NCI-H146 treated with DMSO at 0.1 percent for 48 hours (cell line): ENCODE data around the gene EFNA2.

Experiments used
- DNase-seq: peaks from one replicate; lab custom pipeline; 2025; ENCODE audit not compliant: unreplicated experiment; lab: John Stamatoyannopoulos, UW

The EFNA2 gene

DNA sequence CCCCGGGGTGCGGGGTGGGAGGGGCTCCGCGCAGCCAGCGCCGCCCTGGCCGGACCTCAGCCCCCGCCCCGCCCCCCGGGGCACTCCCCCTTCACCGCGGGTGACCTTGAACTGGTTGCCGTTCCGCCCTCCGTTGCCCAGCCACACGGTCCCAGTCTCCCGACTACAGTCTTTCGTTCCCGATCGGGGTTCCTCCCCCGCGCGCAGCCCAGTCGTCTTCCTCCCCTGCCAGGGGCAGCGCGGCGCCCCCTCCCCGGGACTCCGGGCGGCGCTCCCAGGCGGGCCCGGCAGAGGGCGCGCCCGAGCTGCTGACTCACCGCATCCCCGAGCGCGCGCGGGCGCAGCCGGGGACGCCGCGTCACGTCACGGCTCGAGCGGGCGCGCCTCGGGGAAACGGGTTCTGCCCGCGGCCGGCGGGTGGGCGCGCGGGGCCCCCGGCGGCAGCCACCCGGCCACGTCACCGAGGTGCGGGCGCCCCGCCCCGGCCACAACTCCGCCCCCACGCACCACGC lies 36.8 kb upstream of the EFNA2 start:
- DNase-seq = peak; percentile 43

DNA sequence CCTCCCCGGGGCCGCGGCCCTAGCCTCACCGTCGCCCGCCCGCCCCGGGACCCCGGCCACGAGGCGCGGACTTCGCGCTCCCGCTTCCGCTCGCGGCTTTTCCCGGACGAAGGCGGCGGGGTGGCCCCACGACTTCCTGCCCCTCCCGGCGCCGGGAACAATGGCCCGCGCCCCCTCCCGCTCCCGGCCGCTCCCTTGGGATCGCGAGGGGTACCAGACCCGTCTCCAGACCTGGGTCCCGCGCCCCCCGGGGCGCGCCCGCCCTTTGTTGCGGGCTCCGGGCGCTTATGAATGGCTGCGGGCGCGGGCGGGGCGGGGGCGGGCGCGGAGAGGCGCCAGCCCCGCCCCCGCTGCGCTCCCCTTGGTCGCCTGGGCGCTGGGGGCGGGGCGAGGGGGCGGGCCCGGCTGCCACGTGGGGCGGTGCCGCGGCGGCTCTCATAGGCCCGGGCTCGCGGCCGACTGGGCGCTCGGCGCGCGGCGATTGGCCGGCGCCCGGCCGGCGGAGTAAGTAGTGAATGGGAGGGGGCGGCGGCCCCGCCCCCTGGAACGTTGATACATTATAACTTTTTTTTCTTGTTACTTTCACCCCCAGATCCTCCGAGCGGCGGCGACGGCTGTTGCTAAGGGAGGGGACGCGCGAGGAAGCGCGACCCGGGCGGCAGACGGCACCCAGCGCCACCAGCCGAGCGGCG lies 36.2 kb upstream of the EFNA2 start:
- peak; percentile 65 for DNase-seq

DNA sequence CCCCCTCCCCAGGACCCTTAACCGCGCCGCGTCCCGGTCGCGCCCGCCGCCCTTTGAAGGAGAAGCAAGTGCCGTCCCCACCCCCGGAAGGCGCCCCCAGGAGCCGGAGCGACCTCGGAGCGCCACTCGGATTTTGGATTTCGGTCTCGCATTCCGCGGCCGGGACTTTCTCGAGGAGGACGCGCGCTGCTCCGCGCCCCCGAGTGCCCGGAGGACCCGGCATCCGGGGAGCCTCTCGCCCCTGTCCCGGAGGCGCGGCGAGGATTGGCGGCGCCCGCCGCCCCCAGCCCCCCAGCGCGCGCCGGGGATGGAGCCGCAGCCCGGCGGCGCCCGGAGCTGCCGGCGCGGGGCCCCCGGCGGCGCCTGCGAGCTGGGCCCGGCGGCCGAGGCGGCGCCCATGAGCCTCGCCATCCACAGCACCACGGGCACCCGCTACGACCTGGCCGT lies 35.7 kb upstream of the EFNA2 start:
- no peak for DNase-seq

DNA sequence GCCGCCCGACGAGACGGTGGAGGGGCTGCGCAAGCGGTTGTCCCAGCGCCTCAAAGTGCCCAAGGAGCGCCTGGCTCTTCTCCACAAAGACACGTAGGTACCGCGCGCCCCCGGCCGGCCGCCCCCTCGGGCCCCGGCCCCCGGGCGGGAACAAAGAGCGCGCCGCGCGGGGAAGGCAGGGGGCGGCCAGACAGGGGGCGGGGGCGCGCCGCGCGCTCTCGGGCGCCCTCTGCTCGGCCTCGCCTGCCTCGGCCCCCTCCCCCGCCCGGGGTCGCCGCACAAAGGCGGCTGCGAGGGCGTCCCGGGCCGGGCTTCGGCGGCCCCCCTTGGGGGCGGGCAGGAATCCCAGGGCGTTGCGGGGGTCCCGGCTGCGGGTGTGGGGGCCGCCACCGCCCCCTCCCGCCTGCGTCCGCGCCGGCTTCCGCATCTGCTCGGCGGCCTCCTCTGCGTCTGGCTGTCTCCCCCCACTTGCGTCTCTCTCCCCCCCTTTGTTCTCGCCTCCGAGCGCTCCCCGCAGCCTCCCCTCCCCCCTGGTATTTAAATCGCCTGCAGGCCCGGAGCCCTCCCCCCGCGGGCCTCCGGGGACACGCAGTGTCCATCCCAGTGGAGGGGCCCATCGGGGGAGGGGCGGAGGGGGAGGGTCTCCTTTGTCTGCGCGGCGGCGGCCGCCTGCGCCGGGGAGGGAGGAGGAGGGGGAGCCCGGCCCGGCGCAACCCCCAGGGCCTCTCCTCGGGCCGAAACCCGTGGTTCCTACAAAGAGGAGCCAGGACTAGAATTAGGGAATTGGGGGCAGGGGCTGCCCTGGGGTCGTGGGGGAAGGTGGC lies 35.0 kb upstream of the EFNA2 start:
- DNase-seq = peak; percentile 26

DNA sequence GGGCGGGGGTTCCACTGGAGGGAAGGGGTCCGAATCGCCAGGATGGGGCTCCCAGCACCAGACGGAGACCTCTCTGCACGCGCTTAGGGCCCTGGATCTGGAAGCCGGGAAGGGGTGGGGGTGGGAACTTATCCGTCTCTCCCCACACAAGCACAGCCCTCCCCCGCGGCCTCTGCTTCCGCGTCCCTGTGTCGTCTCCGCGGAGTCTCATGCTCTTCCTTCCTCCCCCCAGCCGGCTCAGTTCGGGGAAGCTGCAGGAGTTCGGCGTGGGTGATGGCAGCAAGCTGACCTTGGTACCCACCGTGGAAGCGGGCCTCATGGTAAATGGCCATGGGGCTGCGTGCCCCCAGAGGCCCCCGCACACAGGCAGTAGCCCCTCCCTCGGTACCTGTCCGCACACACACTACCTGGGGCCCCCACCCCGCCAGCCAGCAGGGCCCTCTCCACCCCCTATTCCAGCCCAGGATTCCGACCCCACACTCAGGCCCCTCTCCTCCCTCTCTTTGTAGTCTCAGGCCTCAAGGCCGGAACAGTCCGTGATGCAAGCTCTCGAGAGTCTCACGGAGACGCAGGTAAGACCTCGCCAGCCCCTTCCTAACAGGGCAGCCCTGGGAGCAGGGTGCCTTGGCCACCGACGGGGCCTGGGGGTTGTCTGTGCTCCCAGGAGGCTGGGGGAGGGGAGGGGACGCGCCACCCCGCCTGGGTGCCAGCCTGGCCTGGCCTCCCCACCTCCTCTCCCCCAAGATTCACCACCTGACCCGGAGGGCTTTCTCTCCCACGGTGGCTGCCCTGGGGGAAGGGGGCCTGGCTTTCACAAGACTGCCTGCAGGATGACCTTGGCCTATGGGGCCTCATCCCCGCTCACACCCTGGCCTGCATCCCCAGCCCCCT lies 34.1 kb upstream of the EFNA2 start:
- DNase-seq = no peak

DNA sequence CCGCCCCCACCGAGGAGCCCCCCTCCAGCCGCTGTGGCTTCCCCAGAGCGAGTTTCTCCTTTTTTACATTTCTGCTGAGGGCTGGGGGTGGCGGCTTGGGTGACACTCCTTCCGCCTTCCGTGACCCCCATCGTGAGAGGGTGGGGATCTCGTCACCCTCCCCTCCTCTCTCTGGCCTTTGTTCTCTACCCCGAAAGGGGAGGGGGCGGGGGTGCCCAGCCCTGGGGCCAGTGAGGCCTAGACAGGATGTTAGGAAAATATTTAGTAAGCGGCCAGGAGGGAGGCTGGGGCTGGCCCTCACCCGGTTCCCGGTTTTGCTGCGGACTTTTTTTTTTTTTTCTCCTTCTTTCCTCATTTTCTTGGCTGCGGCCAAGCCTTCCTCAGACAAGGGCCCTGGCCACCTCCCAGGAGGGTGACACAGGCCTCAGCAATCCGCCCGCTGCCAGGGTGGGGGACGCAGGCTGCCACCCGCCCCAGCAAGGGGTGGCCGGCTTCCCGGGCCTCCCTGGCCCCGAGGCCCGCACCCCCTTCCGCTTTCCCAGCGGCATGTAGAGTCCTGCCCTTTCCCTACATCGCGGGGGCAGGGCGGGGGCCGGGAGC lies 33.4 kb upstream of the EFNA2 start:
- DNase-seq = no peak

DNA sequence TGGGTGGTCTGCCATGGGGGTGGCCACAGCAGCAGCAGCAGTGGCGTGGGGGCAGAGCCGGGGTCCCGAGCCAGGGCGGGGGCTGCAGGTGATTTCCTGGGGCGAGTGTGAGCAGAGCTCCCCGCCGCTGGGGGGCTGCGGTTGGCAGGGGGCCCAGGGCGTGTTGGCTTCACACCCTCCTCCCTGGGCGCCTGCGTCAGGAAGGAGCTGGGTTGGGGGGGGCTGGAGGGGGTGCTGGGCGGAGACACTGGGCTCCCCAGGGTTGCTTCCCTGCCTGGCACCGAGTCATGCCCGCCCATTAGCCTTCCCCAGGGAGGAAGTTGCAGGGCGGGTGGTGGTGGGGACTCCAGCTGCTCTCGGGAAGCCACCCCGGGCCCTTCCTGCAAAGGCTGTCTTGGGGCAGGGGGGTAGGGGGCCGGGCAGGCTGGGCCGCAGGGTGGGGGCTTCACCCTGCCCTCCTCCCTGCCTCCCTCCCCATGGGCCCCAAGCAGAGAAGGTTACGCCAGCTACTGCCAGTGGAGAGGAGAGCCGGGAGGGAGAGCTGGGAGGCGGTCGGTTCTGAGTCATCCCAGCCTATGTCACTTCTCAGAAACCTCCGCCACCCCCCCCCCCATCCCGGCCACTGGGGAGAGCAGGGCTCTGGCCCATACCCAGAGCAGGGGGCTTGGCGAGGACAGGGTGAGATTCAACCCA lies 32.7 kb upstream of the EFNA2 start:
- no peak for DNase-seq

DNA sequence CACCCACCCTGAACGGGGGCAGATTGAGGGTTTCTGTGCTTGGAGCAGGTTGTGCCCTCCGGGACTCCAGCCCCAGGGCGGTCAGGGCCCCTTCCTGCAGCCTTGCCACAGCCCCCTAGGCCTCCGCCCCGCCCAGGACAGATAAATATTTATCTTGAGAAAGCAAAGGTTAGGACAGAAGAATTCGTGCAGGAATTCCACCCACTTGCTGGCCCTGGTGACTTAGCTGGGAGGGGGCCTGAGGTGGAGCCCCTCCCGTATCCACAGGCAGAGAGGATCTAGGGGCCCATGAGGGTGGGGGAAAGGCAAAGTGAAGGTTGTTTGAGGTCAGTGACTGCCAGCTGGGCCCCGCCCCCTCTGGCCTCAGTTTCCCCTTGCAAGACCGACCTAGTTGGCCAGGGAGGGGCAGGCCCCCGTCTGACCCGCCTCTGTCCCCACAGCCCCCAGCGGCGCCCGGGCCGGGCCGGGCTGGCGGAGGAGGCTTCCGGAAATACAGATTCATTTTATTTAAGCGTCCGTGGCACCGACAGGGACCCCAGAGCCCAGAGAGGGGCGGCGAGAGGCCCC lies 32.1 kb upstream of the EFNA2 start:
- no peak for DNase-seq

DNA sequence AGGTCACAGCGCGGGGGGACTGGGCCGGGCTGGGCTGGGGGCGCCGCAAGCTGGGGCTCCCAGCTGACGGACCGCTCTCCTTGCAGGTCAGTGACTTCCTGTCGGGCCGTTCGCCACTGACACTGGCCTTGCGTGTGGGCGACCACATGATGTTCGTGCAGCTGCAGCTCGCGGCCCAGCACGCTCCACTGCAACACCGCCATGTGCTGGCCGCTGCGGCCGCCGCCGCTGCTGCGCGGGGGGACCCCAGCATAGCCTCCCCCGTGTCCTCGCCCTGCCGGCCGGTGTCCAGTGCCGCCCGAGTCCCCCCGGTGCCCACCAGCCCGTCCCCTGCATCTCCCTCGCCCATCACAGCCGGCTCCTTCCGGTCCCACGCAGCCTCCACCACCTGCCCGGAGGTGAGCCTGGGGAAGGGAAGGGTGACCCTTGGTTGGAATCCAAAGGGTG lies 31.6 kb upstream of the EFNA2 start:
- no peak for DNase-seq

DNA sequence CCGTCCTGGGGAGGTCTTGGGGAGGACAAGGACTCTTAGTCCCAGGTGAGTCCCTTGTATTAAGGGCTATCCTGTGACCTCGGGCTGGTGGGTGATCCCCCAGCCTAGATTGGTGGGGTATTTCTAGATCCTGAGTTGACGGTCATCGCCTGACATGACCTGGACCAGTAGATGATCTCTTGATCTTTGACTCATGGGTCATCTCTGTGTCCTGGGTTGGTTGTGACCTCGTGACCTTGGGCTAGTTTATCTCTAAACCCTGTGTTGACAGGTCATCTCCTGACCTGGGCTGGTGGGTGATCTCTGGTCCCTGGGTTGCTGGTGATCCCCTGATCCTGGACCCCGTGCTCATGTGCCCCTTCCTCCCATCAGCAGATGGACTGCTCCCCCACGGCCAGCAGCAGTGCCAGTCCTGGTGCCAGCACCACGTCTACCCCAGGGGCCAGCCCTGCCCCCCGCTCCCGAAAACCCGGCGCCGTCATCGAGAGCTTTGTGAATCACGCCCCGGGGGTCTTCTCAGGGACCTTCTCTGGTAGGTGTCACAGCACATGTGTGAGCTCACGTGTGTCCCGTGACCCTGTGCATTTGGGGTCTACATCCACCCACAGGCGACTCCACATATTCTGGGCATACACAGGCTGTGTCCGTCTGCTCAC lies 31.0 kb upstream of the EFNA2 start:
- DNase-seq = no peak

DNA sequence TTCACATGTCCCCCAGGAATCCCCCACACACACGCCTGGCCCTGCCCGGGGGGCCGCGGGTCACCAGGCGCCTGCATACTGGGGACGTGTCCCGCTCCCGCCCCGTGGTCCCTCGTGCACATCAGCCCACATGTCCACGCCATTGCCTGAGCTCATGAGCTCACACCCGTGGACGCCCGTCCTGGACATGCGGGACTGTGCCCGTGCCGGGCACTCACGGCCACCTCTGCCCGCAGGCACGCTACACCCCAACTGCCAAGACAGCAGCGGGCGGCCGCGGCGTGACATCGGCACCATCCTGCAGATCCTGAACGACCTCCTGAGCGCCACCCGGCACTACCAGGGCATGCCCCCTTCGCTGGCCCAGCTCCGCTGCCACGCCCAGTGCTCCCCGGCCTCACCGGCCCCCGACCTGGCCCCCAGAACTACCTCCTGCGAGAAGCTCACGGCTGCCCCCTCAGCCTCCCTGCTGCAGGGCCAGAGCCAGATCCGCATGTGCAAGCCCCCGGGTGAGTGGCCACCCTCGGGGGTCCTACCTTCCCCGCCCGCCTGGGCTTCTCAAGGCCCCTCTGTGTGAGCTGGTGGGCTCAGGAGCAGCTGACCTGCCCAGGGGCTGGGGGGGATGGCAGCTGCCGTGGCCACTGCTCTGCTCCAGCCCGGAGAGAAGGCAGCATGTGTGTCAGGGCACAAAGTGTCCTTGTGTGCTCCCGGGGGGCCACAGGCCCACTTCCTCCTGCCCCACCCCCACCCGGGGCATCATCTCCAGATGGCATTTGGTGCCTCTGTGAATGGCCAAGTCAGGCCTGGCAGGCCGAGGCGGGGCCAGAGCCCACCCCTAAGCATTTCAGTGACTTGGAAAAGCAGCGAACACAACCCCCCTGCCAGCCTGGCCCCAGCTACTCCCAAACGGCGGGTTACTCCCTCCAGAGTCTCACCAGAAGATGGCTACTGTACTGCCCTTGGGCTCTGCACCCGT lies 30.2 kb upstream of the EFNA2 start:
- DNase-seq = no peak

DNA sequence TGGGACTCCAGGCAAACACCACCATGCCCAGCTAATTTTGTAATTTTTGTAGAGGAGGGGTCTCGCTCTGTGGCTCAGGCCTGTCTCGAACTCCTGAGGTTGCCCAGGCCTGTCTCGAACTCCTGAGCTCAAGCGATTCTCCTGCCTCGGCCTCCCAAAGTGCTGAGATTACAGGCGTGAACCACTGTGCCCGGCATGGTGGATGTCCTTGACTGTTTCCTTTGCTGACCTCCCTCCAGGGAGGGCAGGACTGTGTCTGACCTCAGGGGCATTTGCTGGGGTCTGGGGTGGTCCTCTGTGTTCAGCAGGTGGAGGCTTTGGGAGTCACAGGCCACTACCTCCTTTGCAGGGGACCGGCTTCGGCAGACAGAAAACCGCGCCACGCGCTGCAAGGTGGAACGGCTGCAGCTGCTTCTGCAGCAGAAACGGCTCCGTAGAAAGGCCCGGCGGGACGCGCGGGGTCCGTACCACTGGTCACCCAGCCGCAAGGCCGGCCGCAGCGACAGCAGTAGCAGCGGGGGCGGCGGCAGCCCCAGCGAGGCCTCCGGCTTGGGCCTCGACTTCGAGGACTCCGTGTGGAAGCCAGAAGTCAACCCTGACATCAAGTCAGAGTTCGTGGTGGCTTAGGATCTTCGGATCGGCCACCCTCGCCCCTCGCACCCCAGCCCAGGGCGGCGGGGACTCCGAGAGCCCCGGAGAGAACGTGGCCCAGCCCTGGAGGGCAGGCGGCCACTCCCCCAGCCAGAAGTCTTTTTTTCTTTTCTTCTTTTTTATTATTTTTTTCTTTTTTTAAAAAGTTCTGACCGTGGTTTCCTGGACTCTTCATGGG lies 28.8 kb upstream of the EFNA2 start:
- no peak for DNase-seq

DNA sequence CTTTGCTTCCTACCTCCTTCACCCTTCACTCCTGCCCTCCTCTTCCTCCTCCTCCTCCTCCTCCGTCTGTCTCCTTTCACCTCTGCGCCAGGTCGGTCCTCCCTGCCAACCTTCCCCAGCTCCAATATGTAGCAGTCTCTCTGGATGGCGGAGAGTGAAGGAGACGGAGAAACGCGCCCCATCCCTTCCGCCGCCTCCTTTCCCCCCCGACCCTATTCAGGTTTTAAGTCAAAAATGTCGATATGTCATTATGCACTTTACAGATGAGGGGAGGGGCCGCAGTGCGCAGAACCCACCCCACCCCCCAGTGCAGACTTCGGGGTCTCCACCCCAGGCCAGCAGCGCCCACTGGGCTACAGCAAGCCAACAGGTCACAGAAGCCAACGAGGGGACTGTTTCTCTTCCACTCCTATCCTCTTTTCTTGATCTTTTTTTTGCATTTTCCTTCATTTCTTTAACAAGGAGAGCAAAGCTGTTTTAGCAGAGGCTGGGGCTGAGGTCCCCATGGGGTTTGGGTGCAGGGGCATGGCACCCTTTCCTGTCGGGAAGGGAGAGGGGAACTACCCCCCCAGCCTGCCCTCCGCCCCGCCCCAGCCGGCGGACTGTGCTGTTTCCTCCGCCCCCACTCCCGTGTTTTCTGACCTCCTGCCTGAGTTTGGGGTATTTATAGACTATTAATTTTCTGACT lies 28.1 kb upstream of the EFNA2 start:
- DNase-seq = no peak

DNA sequence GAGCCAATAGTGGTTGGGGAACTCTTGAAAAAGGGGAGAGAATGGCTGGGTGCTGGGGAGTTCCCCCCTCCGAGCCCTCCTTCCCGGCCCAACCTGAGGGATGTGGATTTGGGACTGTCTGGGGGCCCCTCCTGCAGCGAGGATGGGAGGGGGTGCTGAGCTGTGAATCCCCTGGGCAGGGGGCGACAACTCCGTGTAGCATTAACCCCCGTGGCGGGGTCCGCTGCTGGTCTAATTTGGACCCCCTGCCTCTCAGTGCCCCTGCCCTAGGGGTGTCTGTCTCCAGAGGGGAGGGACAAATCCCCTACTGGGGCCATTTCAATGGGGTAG lies 27.5 kb upstream of the EFNA2 start:
- DNase-seq = no peak

DNA sequence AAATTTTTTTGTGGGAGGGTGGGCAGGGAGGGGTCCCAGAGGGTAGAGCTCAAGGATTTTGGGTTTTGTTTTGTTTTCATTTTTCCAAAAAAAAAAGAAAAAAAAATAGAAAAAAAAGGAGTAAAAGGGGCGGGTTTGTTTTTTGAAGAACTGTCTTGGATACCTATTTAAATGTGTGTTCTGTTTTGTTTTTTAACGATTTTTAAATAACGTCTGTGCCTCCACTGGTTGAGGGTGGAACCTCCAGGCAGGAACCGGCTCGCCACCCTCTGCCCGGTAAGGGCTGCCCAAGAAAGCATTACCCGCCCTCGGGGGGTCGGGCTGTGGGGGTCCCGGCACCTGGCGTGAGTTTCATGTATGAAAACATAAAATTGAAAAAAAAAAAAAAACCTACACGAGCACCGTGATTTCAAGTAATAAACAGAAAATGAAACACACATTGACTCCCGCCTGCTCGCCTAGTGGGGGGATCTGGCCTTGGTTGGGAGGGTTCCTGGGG lies 26.9 kb upstream of the EFNA2 start:
- DNase-seq = no peak

DNA sequence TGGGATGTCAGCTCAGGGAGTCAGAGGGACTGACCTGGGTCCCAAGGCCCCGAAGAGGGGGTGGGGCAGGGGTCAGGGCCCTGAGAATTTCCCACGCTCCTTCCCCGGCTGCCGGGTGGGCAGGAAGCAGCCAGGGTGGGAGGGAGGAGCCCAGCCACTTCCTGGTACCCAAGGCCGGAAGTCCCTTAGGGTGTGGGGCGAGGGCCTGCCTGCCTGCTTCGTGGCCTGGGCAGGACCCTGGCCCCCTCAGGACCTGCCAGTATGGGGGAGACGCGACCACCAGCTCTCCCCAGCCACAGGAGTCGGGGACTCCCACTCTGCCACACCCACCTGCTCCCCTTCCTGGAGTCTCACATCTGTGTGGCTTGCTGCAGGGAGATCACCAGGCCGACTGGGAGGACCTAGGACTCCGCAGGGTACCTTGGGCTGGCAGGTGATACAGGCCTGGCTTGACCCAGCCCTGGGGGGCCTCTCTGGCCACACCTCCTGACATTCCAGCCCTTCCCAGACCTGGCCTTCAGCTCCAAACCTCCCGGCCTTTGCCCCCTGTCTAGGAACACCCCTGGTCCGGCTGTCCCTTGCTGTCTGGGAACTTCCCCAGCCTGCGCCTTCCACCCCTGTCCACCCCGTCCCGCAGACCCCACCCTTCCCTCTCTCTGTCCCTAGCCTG lies 26.3 kb upstream of the EFNA2 start:
- no peak for DNase-seq
